Parathyroid adenoma (tissue), 2 donors: ENCODE measurements around the gene METTL23.

Experiments used
- H2AFZ ChIP-seq: fragments of 300-600 bp; sonication (generic); one replicate; pipeline ENCODE4 v1.7.0; 2017; ENCODE audit warnings: antibody characterized with exemption, mild to moderate bottlenecking
- H3K27ac ChIP-seq: fragments of 300-600 bp; sonication (generic); one replicate; pipeline ENCODE4 v1.7.0; 2017
- H3K27me3 ChIP-seq: fragments of 300-600 bp; sonication (generic); one replicate; pipeline ENCODE4 v1.7.0; 2017; ENCODE audit warnings: low read length; ENCODE audit not compliant: control insufficient read depth, insufficient read depth
- H3K36me3 ChIP-seq: fragments of 300-600 bp; sonication (generic); one replicate; pipeline ENCODE4 v1.7.0; 2017; ENCODE audit warnings: low read length; ENCODE audit not compliant: control insufficient read depth, insufficient read depth
- H3K4me1 ChIP-seq: fragments of 300-600 bp; sonication (generic); one replicate; pipeline ENCODE4 v1.7.0; 2017; ENCODE audit warnings: control low read depth
- H3K4me2 ChIP-seq: fragments of 300-600 bp; sonication (generic); one replicate; pipeline ENCODE4 v1.7.0; 2017; ENCODE audit warnings: low read length
- H3K4me3 ChIP-seq: fragments of 300-600 bp; sonication (generic); one replicate; pipeline ENCODE4 v1.7.0; 2017; ENCODE audit warnings: low read depth, low read length
- H3K79me2 ChIP-seq: fragments of 300-600 bp; sonication (generic); one replicate; pipeline ENCODE4 v1.7.0; 2017; ENCODE audit warnings: control low read depth
- H3K9ac ChIP-seq: fragments of 300-600 bp; sonication (generic); one replicate; pipeline ENCODE4 v1.7.0; 2017; ENCODE audit warnings: mild to moderate bottlenecking
- H3K9me3 ChIP-seq: fragments of 300-600 bp; sonication (generic); one replicate; pipeline ENCODE4 v1.7.0; 2017; ENCODE audit warnings: low read length; ENCODE audit not compliant: control insufficient read depth
- CTCF ChIP-seq: fragments of 300-600 bp; sonication (generic); IDR thresholded peaks from one replicate; pipeline ENCODE4 v1.7.0; 2017; ENCODE audit warnings: antibody characterized with exemption, mild to moderate bottlenecking
- donor health status: primary hyperparathyroidism.

The METTL23 gene

GRCh38 chr17:76702941-76703637 is 23.6 kb upstream of the METTL23 start:
- no peaks in the 10 kb centered on the region for H3K27me3 ChIP-seq
- peak overlapping the region; percentile 62 for H3K27ac ChIP-seq
- H3K4me2 ChIP-seq, result no peak overlapping the region
- no peaks in the 10 kb centered on the region for H3K9me3 ChIP-seq
- no peak overlapping the region for H3K9ac ChIP-seq
- no peak for TF ChIP-seq CTCF
- H3K4me1 ChIP-seq, result peaks cover 38% of the 10 kb centered on the region
- no peaks in the 10 kb centered on the region for H3K36me3 ChIP-seq
- no peak overlapping the region for H3K4me3 ChIP-seq
- peaks cover 18% of the 10 kb centered on the region for H3K79me2 ChIP-seq
- H2AFZ ChIP-seq, result no peak overlapping the region

GRCh38 chr17:76704805-76705204 is 21.8 kb upstream of the METTL23 start:
- H3K27ac ChIP-seq, result no peak overlapping the region
- H3K36me3 ChIP-seq, result no peaks in the 10 kb centered on the region
- H3K4me2 ChIP-seq, result no peak overlapping the region
- H3K4me1 ChIP-seq, result peaks cover 28% of the 10 kb centered on the region
- H3K79me2 ChIP-seq, result peaks cover 26% of the 10 kb centered on the region
- no peaks in the 10 kb centered on the region for H3K9me3 ChIP-seq
- H3K27me3 ChIP-seq, result no peaks in the 10 kb centered on the region
- H3K4me3 ChIP-seq, result no peak overlapping the region
- H3K9ac ChIP-seq, result no peak overlapping the region
- no peak for TF ChIP-seq CTCF
- no peak overlapping the region for H2AFZ ChIP-seq

GRCh38 chr17:76706817-76707216 is 19.8 kb upstream of the METTL23 start:
- Histone ChIP-seq H3K27ac (no peak overlapping the region), H3K27me3 (no peaks in the 10 kb centered on the region), H3K4me3 (no peak overlapping the region), H3K4me1 (peaks cover 15% of the 10 kb centered on the region), H3K36me3 (no peaks in the 10 kb centered on the region), H3K9ac (no peak overlapping the region), H3K9me3 (no peaks in the 10 kb centered on the region), H3K4me2 (no peak overlapping the region), H3K79me2 (peaks cover 29% of the 10 kb centered on the region), H2AFZ (no peak overlapping the region)
- TF ChIP-seq CTCF, result no peak

- H3K4me2 ChIP-seq, result peak overlapping the region; percentile 31
- no peaks in the 10 kb centered on the region for H3K27me3 ChIP-seq
- no peaks in the 10 kb centered on the region for H3K9me3 ChIP-seq
- H3K36me3 ChIP-seq, result no peaks in the 10 kb centered on the region
- peaks cover 12% of the 10 kb centered on the region for H3K4me1 ChIP-seq
- H2AFZ ChIP-seq, result no peak overlapping the region
- H3K4me3 ChIP-seq, result no peak overlapping the region
- peak; percentile 22 for TF ChIP-seq CTCF
- H3K9ac ChIP-seq, result no peak overlapping the region
- peaks cover 29% of the 10 kb centered on the region for H3K79me2 ChIP-seq
- H3K27ac ChIP-seq, result peak overlapping the region; percentile 69
Observed at GRCh38 chr17:76707985-76708807, 18.4 kb upstream of the METTL23 start.
